ENCODE measurements around the gene ZNF276.
"Not testable (repeated sequence)": the region's sequence is repeated elsewhere in the genome, so short reads cannot be mapped to it uniquely, and the experiment has no call there.

ZNF276 gene, protein sequence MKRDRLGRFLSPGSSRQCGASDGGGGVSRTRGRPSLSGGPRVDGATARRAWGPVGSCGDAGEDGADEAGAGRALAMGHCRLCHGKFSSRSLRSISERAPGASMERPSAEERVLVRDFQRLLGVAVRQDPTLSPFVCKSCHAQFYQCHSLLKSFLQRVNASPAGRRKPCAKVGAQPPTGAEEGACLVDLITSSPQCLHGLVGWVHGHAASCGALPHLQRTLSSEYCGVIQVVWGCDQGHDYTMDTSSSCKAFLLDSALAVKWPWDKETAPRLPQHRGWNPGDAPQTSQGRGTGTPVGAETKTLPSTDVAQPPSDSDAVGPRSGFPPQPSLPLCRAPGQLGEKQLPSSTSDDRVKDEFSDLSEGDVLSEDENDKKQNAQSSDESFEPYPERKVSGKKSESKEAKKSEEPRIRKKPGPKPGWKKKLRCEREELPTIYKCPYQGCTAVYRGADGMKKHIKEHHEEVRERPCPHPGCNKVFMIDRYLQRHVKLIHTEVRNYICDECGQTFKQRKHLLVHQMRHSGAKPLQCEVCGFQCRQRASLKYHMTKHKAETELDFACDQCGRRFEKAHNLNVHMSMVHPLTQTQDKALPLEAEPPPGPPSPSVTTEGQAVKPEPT

DNA sequence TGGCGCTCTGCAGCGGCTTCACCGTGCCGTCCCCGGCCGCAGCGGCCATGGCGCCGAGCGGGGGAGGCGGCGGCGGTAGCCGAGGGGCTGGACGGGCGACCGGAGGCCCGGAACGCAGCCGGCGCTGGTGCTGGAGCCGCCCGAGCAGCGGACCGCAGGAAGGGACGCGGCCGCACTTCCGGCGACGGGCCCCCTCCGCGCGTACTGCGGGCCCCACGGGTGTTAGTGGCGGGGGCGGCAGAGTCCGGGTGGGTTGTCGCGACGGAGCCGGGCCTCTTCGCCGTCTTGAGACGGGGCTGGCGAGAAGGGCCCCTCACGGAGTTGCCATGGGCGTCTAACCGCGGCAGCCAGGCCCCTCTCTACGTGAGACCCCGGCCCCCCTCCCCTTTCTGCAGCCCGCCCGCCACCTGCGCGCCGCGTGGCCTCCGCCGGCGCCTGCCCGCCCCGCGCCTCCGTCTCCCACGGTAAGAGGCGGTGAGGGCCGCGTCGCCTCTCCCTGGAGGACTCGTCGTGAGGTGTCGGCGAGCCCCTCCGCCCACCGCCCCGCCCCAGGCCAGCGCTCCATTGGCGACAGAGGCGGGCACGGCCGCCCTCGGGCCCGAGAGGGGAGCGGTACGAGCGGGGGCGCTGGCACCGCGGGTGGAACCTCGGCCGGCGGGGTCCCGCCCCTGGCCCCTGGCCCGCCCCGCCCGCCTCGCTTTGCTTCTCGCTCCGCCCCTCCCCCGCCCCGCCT lies at the start of gene ZNF276, which contains the start of gene VPS9D1:
Gene ZNF276 (plus strand): TSS at position 725 of the 733 bp plus-strand sequence. CDS start 104 bp downstream, outside the sequence.
Gene VPS9D1 (minus strand): TSS at position 86 of the 733 bp plus-strand sequence. CDS start 37 bp downstream, at position 49.
- peak; percentile 66 for DNase-seq

DNA sequence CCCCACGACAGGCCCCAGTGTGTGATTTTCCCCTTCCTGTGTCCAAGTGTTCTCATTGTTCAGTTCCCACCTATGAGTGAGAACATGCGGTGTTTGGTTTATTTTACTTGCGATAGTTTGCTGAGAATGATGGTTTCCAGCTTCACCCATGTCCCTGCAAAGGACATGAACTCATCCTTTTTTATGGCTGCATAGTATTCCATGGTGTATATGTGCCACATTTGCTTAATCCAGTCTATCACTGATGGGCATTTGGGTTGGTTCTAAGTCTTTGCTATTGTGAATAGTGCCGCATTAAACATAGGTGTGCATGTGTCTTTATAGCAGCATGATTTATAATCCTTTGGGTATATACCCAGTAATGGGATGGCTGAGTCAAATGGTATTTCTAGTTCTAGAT lies 49.8 kb upstream of the ZNF276 start:
- DNase-seq: not testable (repeated sequence)

DNA sequence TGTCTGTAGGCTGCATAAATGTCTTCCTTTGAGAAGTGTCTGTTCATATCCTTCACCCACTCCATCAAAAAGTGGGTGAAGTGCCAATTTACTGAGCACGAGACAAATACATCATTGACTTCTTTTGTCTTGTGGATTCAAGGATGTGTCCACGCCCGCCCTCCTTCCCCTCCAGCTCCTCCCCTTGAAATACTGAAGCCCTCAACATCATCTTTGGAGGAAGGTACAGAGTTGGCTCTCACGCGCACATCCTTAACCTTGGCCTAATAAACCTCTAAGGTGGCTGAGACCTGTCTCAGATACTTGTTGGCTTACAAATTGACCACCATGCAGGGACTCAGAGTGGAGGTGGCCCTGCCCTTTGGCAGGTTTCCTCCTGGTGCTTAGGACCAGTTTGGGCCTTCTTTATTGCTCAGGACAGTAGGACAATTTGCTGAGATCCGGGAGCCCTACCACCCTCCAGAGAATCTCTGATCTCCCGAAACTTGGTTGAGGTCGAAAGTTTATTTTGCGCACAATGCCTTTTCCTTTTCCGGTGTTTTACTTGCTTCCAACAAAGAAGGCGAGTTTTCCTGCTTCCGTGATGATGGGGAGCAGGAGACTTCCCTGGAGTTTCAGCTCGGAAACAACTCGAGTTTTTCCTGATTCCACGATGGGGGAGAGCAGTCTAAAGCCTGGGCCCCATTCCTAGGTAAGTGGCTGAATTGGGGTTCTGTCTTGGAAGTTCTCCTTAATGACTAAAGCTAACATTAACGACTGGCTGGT lies 49.0 kb upstream of the ZNF276 start:
- no peak for DNase-seq

DNA sequence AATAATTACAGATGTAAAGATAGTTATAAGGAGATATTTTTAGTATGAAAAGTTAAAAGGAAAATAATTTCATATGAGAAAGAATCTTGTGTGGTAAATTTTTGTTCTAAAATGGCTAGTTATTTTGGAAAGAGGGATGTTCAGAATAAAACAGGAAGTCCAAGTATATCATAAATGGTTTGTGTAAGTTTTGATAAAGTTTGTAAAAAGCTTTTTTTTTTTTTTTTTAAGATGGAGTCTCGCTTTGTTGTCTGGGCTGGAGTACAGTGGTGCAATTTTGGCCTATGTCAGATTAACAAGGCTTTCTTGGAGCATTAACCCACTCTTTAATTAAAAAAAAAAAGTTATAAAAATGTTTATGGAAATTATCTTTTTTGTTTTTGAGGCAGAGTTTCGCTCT lies 43.1 kb upstream of the ZNF276 start:
- no peak for DNase-seq

DNA sequence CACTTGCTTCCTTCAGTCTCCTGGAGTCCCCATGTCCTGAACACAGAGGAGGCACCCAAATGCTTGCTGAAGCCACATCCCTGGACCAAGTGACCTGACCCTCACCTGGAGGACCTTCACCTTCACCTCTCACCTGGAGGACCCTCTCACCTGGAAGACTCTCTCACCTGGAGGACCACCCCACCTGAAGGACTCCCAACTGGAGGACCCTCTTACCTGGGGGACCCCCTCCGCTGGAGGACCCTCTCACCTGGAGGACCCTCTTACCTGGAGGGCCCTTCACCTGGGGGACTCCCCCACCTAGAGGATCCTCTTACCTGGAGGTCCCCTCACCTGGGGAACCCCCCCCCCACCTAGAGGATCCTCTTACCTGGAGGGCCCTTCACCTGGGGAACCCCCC lies 35.4 kb upstream of the ZNF276 start:
- no peak for DNase-seq

DNA sequence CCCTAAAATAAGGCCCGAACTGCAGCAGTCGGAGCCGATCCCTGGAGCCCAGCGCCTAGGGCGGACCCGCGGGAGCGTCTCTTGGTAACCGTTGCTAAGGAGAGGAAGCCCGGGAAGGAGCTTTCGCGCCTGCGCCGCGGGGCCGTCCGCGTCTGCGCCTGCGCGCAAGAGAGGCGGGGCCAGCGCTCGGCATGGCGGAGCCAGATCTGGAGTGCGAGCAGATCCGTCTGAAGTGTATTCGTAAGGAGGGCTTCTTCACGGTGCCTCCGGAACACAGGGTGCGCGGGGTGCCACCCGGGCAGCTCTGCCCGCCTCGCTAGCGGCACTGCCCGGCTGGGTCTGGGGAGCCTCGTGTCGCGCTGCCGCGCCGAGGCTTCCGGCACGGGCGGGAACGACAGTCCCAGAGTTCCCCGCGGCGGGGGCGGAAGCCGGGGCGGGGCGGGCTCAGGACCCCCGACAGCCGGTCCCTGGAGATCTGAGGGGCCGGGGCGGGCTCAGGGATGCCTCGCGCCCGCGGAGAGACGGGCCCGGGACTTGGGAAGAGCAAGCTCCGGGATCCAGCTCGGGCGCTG lies 34.7 kb upstream of the ZNF276 start, which contains the start of gene CDK10:
Gene CDK10 (plus strand): TSS at position 170 of the 572 bp plus-strand sequence. CDS start 22 bp downstream, at position 192.
- peak; percentile 70 for DNase-seq

DNA sequence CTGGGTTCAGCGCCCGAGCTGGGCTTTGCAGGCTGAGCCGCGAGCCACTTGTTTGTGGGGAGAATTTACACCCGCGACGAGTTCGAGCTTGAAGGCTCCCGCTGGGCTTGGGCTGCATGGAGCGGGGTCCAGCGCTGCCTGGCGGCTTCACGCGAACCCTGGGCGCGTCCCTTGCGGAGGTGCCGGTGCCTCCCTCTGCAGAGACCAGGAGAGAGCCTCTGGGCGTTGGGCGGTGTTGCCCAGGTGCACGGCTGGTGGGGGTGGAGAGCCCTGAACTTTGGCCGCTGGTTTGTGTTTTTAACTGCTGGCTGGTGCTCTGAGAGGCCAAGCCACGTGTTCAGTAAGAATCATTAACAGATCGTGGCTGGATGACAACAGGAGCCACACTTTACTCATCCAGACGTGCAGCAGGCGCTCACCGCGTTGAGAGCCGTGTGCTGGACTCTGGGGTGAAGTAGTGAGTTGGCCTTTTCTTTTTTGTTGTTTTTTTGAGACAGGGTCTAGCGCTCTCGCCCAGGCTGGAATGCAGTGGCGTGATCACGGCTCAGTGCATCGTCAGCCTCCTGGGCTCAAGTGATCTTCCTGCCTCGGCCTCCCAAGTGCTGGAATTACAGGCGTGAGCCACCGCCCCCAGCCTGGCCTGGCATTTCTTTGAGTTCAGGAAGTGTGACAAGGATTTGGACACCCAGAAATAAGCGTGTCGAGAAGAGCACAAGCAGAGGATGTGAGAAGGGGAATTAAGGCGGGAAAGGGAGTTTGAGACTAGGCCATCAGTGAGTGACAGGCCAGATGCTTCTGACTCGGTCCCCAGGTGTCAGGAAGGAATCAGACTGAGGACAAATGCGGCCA lies 34.0 kb upstream of the ZNF276 start:
- no peak for DNase-seq

DNA sequence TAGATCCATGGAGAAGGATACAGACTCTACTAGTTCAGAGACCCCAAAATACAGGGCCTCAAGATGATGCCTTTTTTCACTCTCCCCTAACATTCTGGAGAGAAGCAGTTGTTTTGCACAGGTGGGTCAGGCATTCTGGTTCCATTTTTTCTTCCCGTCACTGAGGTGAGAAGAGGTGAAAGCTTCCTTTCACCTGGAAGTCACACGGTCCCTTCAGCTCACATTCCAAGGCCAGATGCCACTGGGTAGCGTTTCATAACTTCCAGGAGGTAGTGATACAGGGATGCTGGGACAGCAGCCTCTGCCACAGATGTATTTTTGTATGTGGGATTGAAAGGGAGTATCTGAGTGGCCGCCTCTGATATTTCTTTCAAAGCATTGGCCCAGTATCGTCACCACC lies 32.9 kb upstream of the ZNF276 start:
- no peak for DNase-seq

DNA sequence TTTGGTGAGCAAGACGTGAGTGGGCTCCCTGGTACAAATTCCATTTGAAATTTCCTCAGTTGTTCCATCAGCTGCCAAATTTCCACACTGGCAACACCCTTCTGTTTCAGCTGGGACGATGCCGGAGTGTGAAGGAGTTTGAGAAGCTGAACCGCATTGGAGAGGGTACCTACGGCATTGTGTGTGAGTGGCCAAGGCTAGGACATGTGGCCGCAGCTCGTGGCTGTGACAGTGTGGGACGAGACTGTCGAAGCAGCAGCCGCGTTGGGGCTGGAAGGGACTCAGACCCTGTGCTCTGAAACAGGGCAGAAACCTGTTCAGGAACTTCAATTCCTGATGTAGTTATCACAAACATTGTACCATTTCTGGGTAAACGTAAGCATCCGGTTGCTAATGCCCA lies 32.2 kb upstream of the ZNF276 start:
- no peak for DNase-seq

DNA sequence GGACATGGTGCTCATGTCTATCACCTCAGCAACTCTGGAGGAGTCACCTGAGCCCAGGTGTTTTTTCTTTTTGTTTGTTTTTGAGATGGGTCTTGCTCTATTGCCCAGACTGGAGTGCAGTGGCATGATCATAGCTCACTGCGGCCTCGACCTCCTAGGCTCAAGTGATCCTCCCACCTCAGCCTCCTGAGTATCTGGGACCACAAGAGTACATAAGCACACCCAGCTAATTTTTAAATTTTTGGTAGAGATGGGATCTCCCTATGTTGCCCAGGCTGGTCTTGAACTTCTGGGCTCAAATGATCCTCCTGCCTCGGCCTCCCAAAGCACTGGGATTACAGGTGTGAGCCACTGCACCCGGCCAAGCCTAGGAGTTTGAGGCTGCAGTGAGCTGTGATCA lies 31.7 kb upstream of the ZNF276 start:
- not testable (repeated sequence) for DNase-seq

DNA sequence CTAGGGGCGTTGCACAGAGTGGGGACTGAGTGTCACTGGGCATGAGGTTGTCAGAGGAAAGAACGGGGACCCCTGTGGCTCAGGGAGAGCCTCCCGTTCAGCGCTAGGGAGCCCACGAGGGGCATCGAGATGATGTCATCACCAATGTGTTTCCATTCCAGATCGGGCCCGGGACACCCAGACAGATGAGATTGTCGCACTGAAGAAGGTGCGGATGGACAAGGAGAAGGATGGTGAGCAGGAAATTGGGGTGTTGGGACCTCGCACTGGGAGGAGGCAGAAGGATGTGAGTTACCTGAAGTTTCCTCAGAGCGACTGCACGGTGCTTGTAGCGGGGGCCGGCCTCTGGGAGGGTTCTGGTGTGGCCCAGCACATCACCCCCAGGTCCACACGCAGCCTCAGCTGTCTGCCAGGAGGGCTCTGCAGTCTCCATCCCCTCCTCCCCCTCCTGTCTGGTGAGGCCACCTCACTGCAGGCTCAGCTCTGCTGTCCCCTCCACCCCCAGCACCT lies 30.9 kb upstream of the ZNF276 start:
- DNase-seq: no peak

DNA sequence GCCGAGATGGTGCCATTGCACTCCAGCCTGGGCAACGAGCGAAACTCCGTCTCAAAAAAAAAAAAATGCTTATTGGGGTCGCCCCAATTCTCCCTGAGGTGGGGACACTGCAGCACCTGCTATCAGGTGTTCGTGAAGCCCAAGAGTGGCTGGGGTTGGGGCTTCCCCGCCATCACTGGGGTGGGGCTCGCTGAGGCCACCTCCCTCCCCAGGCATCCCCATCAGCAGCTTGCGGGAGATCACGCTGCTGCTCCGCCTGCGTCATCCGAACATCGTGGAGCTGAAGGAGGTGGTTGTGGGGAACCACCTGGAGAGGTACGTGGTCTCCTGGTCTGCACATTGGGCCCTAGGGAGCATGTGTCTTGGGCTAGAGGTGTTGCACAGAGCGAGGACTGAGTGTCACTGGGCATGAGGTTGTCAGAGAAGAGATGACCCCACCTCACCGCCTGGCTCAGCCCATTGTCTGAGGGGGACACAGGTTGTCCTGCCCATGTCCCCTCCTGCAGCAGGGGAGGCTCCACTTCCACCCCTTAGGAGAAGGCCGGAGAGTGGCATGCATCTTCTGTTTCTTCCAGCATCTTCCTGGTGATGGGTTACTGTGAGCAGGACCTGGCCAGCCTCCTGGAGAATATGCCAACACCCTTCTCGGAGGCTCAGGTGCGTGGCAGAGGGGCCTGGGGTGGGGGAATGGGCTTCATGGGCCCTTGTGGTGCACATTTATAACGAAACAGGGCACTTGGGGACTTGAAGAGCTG lies 29.9 kb upstream of the ZNF276 start:
- DNase-seq: no peak

DNA sequence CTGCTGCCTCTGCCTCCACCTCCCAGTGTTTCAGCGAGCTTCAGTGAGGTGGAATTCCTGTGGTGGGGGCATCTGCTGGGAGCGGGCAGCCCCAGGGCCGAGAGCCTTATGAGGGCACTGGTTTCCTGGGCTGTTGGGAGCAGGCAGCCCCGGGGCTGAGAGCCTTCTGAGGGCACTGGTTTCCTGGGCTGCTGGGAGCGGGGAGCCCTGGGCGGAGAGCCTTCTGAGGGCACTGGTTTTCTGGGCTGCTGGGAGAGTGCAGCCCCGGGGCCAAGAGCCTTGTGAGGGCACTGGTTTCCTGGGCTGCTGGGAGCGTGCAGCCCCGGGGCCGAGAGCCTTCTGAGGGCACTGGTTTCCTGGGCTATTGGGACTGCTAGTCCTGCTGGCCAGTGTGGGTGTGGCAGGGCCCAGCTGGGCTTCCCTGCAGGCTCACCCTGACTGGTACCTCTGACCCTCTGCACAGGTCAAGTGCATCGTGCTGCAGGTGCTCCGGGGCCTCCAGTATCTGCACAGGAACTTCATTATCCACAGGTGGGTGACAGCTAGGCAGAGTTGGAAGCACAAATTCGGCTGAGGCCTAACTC lies 29.3 kb upstream of the ZNF276 start:
- DNase-seq: no peak

DNA sequence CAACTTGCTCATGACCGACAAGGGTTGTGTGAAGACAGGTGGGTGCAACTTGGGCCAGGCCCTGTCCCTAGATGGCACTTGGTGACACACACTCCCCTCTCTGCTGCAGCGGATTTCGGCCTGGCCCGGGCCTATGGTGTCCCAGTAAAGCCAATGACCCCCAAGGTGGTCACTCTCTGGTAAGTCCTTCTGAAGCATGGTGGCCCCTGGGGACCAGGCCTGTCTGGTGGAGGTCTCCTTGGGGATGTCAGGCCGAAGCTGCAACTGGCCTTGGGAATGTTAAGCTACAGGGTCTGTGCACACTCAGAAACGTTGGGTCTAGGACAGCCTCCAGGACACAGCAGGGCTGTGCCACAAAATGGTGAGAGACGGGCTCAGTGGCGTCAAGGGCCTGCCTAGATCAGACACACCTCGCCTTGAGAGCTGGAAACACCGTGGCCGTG lies 28.0 kb upstream of the ZNF276 start:
- no peak for DNase-seq

DNA sequence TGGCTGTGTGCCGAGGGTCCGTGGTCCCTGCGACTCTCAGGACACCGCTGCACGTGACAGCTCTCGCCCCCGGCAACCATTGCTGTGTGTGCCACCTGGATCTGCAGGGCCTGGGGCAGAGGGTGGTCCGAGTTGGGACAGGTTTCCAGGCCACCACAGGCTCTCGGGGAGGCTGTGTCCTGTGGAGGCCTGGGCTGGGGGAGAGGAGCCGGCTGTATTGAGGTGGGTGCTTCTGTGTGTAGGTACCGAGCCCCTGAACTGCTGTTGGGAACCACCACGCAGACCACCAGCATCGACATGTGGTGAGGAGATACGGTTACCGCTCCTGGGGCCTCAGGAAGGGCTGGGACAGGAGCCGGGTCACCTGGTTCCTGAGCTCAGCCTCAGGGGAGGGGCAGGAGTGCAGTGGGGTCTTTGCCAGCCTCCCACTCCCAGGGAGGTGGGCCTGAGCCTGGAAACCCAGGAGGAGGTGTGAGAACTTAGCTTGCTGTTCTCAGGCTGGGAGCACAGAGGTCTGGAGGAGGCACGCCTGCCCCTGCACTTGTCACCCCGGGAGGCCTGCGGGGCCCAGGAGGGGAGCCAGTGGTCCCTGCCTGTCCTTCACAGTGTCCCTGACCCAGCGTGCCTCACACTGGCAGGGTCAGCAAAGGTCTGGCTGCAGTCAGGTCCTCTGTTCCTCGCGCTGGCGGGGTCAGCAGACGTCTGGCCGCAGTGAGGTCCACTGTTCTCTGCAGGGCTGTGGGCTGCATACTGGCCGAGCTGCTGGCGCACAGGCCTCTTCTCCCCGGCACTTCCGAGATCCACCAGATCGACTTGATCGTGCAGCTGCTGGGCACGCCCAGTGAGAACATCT lies 27.2 kb upstream of the ZNF276 start:
- no peak for DNase-seq

DNA sequence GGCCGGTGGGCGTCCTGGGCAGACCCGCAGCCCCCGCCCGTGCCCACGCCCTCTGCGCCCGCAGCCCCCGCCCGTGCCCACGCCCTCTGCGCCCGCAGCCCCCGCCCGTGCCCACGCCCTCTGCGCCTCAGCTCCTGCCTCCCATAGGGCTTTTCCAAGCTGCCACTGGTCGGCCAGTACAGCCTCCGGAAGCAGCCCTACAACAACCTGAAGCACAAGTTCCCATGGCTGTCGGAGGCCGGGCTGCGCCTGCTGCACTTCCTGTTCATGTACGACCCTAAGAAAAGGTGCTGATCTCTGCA lies 26.6 kb upstream of the ZNF276 start:
- DNase-seq: not testable (repeated sequence)

DNA sequence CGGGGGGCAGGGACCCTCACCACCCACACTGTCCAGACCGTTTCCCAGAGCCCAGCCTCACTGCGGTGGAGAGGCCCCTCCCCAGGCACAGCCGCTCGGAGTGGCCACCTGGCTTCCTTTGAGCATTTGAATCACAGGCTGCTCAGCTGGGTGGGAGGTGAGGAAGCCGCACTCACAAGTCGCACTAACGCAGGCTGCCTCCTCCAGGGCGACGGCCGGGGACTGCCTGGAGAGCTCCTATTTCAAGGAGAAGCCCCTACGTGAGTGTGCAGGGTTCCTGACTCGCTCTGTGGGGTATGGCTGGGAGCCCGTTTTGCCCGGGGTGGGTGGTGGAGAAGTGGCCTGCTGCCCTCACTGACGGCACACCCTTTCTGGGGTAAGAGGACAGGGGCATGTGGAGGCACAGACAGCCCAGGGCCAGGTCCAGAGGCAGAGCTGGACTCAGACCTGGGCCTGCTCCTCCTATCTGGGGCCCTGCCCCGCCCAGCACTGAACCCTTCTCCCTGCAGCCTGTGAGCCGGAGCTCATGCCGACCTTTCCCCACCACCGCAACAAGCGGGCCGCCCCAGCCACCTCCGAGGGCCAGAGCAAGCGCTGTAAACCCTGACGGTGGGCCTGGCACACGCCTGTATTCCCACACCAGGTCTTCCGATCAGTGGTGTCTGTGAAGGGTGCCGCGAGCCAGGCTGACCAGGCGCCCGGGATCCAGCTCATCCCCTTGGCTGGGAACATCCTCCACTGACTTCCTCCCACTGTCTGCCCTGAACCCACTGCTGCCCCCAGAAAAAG lies 26.1 kb upstream of the ZNF276 start:
- no peak for DNase-seq

Data from NCI-H1694 treated with DMSO at 0.1 percent for 48 hours (cell line).